ENCODE results near the gene TTBK1. TPM values are rescaled to one million over a fixed set of nuclear protein-coding genes. Genes with fewer than 3 reads are reported as not detected.
"Not testable (repeated sequence)": the region's sequence is repeated elsewhere in the genome, so short reads cannot be mapped to it uniquely, and the experiment has no call there.

Gene TTBK1
- total RNA-seq, 1 donor from 2014 or later, result not detected

DNA sequence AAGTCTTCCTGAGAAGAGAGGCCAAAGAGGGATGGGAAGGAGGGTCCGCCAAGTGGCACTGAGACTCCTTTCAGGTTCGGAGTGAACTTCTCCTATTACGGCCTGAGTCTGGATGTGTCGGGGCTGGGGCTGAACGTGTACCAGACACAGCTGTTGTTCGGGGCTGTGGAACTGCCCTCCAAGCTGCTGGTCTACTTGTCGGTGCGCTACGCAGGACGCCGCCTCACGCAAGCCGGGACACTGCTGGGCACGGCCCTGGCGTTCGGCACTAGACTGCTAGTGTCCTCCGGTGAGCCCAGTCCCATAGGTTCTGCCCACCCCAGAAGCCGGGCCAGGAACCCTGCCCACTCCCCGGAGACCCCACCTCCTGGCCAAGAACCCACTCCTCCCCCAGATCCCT lies 58.8 kb downstream of the TTBK1 start:
- H3K4me3 ChIP-seq, result no peak overlapping the region
- H3K36me3 ChIP-seq, result no peaks in the 10 kb centered on the region
- peak in 1 of 2 donors; percentile 37 for DNase-seq (ENCODE audit: low spot score in 2 of 2)
- H3K27ac ChIP-seq, result no peak overlapping the region
- H3K4me1 ChIP-seq, result no peaks in the 10 kb centered on the region
- TF ChIP-seq, protein P1, sequence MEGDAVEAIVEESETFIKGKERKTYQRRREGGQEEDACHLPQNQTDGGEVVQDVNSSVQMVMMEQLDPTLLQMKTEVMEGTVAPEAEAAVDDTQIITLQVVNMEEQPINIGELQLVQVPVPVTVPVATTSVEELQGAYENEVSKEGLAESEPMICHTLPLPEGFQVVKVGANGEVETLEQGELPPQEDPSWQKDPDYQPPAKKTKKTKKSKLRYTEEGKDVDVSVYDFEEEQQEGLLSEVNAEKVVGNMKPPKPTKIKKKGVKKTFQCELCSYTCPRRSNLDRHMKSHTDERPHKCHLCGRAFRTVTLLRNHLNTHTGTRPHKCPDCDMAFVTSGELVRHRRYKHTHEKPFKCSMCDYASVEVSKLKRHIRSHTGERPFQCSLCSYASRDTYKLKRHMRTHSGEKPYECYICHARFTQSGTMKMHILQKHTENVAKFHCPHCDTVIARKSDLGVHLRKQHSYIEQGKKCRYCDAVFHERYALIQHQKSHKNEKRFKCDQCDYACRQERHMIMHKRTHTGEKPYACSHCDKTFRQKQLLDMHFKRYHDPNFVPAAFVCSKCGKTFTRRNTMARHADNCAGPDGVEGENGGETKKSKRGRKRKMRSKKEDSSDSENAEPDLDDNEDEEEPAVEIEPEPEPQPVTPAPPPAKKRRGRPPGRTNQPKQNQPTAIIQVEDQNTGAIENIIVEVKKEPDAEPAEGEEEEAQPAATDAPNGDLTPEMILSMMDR (IDR thresholded peaks at IDR 0.05), result no peak
- intact Hi-C loops (cut with DNase I), result no loop called here
- no peaks in the 10 kb centered on the region for H3K27me3 ChIP-seq
- H3K9me3 ChIP-seq, result no peaks in the 10 kb centered on the region

DNA sequence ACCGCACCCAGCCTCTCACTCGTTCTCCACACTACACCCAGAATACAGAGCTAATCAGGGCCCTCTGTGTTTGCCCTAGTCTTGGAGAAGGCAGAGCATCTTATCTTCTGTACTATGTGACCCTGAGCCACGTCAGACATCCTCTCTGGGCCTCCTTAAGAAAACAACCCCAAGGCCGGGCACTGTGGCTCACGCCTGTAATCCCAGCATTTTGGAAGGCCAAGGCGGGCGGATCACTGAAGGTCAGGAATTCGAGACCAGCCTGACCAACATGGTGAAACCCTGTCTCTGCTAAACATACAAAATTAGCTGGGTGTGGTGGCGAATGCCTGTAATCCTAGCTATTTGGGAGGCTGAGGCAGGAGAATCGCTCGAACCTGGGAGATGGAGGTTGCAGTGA lies 59.7 kb downstream of the TTBK1 start:
- H3K4me1 ChIP-seq; H3K36me3 ChIP-seq; H3K4me3 ChIP-seq; H3K27me3 ChIP-seq; H3K27ac ChIP-seq; intact Hi-C loops (cut with DNase I); H3K9me3 ChIP-seq: not testable (repeated sequence)
- DNase-seq (ENCODE audit: low spot score in 2 of 2), result peak in 1 of 2 donors; percentile 49

DNA sequence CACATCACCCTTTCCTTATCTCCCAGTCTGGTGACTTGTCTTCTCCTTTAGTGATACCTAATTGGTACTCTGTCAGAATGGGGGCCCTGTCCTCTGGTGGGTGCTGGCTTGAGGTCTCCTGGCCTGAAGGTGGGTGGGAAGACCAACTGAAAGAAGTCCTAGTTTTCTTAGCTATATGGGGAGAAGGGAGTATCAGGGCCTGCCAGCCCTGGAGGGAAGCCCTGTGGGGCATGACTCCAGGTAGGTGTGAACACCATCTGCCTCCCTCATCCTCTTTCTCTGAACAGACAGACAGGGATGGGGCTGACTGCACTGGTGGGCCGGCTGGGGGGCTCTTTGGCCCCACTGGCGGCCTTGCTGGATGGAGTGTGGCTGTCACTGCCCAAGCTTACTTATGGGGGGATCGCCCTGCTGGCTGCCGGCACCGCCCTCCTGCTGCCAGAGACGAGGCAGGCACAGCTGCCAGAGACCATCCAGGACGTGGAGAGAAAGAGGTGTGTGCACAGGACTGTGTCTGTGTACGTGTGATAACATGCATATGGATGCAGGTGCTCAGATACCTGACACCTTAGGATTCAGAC lies 60.6 kb downstream of the TTBK1 start:
- TF ChIP-seq, protein P1 (IDR thresholded peaks at IDR 0.05), result no peak
- DNase-seq (ENCODE audit: low spot score in 2 of 2), result peak in 1 of 2 donors; percentile 51

DNA sequence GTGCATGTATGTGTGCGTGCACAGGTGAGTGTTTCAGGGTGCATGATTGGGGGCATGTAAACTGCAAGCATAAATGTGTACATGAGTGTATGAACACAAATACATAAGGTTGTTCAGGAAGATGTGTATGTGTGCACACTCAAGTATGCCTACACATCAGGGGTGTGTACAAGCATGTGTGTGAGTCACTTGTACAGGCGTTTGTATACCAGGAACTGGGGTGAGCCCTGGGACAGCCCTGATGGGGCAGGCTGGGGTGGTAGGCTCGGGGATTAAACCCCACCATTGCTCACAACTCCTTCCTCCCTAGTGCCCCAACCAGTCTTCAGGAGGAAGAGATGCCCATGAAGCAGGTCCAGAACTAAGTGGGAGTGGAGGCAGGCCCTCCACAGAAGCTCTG lies 61.1 kb downstream of the TTBK1 start:
- no peak overlapping the region for H3K4me3 ChIP-seq
- no peaks in the 10 kb centered on the region for H3K9me3 ChIP-seq
- intact Hi-C loops (cut with DNase I), result no loop called here
- peak in 1 of 2 donors; percentile 16 for DNase-seq (ENCODE audit: low spot score in 2 of 2)
- no peaks in the 10 kb centered on the region for H3K36me3 ChIP-seq
- peaks cover 5% of the 10 kb centered on the region for H3K27me3 ChIP-seq
- H3K27ac ChIP-seq, result no peak overlapping the region
- no peaks in the 10 kb centered on the region for H3K4me1 ChIP-seq
- TF ChIP-seq, protein P1 (IDR thresholded peaks at IDR 0.05), result no peak

More for the DNA sequence above, 60.6 kb downstream of the TTBK1 start:
- H3K27ac ChIP-seq, result no peak overlapping the region
- no peaks in the 10 kb centered on the region for H3K36me3 ChIP-seq
- intact Hi-C loops (cut with DNase I), result no loop called here
- no peak overlapping the region for H3K4me3 ChIP-seq
- no peaks in the 10 kb centered on the region for H3K4me1 ChIP-seq
- peaks cover 5% of the 10 kb centered on the region for H3K27me3 ChIP-seq
- no peaks in the 10 kb centered on the region for H3K9me3 ChIP-seq

DNA sequence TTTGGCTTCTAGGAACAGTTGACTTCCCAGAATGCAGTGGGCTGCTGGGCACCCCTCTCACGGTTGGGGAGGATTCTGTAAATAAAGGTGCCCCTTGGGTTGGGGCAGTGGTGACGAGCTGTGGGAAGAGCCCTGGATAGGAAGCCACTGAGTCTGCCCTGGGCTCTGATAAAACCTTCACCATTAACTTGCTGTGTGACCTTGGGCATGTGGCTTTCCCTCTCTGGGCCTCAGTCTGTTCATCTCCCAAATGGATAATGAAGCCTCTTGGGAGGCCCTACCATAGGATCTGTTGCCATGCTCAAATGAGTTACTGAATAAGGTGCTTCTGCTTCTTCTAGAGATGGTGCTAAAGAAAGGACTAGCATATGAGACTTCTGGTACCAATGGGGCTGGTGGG lies 61.6 kb downstream of the TTBK1 start:
- DNase-seq (ENCODE audit: low spot score in 2 of 2), result no peak
- Histone ChIP-seq H3K27ac (no peak overlapping the region), H3K4me3 (no peak overlapping the region), H3K27me3 (peaks cover 5% of the 10 kb centered on the region), H3K9me3 (no peaks in the 10 kb centered on the region), H3K4me1 (no peaks in the 10 kb centered on the region), H3K36me3 (no peaks in the 10 kb centered on the region)
- TF ChIP-seq, protein P1 (IDR thresholded peaks at IDR 0.05), result no peak
- intact Hi-C loops (cut with DNase I), result no loop called here

DNA sequence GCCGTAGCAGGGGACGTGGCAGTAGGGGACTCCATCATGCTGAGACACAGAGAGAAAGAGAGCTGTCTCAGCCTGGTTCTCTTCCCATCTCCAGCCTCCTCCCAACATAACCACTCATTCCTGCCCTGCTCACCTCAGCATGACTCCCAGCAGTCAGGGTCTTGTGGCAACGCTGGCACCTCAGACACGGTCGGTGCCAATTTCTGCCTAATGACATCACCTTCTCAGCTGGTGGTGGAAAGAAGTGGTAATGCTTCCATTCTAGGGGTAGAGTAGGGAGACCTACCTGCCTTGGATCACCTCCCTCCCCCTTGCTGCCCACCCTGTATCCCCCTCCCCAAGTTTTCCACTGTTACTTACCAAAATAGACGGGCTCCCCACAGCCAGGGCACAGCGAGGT lies 62.8 kb downstream of the TTBK1 start:
- H3K27me3 ChIP-seq, result peaks cover 5% of the 10 kb centered on the region
- TF ChIP-seq, protein P1 (IDR thresholded peaks at IDR 0.05), result no peak
- no peaks in the 10 kb centered on the region for H3K36me3 ChIP-seq
- no peaks in the 10 kb centered on the region for H3K9me3 ChIP-seq
- H3K27ac ChIP-seq, result no peak overlapping the region
- no peak for DNase-seq (ENCODE audit: low spot score in 2 of 2)
- no peak overlapping the region for H3K4me3 ChIP-seq
- H3K4me1 ChIP-seq, result no peaks in the 10 kb centered on the region
- intact Hi-C loops (cut with DNase I), result no loop called here
